MM.1S (cell line): ENCODE data around the gene BCAS4.
A peak's percentile ranks its signal among the peaks of the same experiment; 100 is the strongest.

Source experiments
- DNase-seq: peaks from one replicate; pipeline ENCODE4 v3.0.0-alpha.2; 2015
- H2AFZ ChIP-seq: fragments of 300-600 bp; sonication (generic); 2 replicates; pipeline ENCODE4 v1.6.0; 2016; ENCODE audit warnings: antibody characterized with exemption, low read length
- H3F3A ChIP-seq: fragments of 300-600 bp; sonication (generic); 2 replicates; pipeline ENCODE4 v1.6.1; 2016; ENCODE audit warnings: mild to moderate bottlenecking, antibody characterized with exemption, low read length, moderate library complexity, mixed read lengths; ENCODE audit not compliant: insufficient read depth
- H3K27ac ChIP-seq: fragments of 300-600 bp; sonication (generic); 2 replicates; pipeline ENCODE4 v1.5.1; 2016; ENCODE audit warnings: mild to moderate bottlenecking, low read length
- H3K27me3 ChIP-seq: fragments of 300-600 bp; sonication (generic); replicated peaks from 2 replicates; pipeline ENCODE4 v1.6.0; 2016; ENCODE audit warnings: low read length; ENCODE audit not compliant: insufficient read depth
- H3K36me3 ChIP-seq: fragments of 300-600 bp; sonication (generic); replicated peaks from 2 replicates; pipeline ENCODE4 v1.6.1; 2016; ENCODE audit warnings: mild to moderate bottlenecking, low read length, mixed read lengths; ENCODE audit not compliant: insufficient read depth
- H3K4me1 ChIP-seq: fragments of 300-600 bp; sonication (generic); 2 replicates; pipeline ENCODE4 v1.6.1; 2016; ENCODE audit warnings: low read length, mixed read lengths
- H3K4me2 ChIP-seq: fragments of 300-600 bp; sonication (generic); 2 replicates; pipeline ENCODE4 v1.6.0; 2016; ENCODE audit warnings: low read depth, low read length
- H3K4me3 ChIP-seq: fragments of 300-600 bp; sonication (generic); 2 replicates; pipeline ENCODE4 v1.5.1; 2016; ENCODE audit warnings: low read length, mixed read lengths
- H3K79me2 ChIP-seq: fragments of 300-600 bp; sonication (generic); 2 replicates; pipeline ENCODE4 v1.6.1; 2016; ENCODE audit warnings: mixed run types, low read length, mixed read lengths
- H3K9ac ChIP-seq: fragments of 300-600 bp; sonication (generic); 2 replicates; pipeline ENCODE4 v1.6.1; 2016; ENCODE audit warnings: low read length, mixed read lengths
- H3K9me2 ChIP-seq: fragments of 300-600 bp; sonication (generic); replicated peaks from 2 replicates; pipeline ENCODE4 v1.6.1; 2016; ENCODE audit warnings: mild to moderate bottlenecking, low read length, mixed read lengths; ENCODE audit not compliant: insufficient read depth
- H3K9me3 ChIP-seq: fragments of 300-600 bp; sonication (generic); replicated peaks from 2 replicates; pipeline ENCODE4 v1.6.1; 2016; ENCODE audit warnings: mild to moderate bottlenecking, low read length, mixed read lengths; ENCODE audit not compliant: insufficient read depth
- H4K20me1 ChIP-seq: fragments of 300-600 bp; sonication (generic); 2 replicates; pipeline ENCODE4 v1.6.1; 2016; ENCODE audit warnings: mild to moderate bottlenecking, low read length, moderate library complexity, mixed read lengths; ENCODE audit not compliant: insufficient read depth
- EZH2 ChIP-seq: fragments of 300-600 bp; sonication (generic); optimal IDR thresholded peaks from 2 replicates; pipeline ENCODE3; 2017; ENCODE audit warnings: low read depth, mild to moderate bottlenecking, antibody characterized with exemption, low read length, mixed read lengths
- EZH2phosphoT487 ChIP-seq: fragments of 300-600 bp; sonication (generic); IDR thresholded peaks from 2 replicates; pipeline ENCODE4 v1.6.1; 2018; ENCODE audit warnings: antibody characterized with exemption, low read length
- TF ChIP-seq, protein P1 (sequence below): fragments of 300-600 bp; sonication (generic); IDR thresholded peaks from 2 replicates; pipeline ENCODE4 v1.5.1; 2016; ENCODE audit warnings: antibody characterized with exemption, low read length, mixed read lengths

The BCAS4 gene, protein sequence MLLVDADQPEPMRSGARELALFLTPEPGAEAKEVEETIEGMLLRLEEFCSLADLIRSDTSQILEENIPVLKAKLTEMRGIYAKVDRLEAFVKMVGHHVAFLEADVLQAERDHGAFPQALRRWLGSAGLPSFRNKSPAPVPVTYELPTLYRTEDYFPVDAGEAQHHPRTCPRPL

GRCh38 chr20:50794846-50795634, at the start of gene BCAS4:
Gene BCAS4 (plus strand): TSS chr20:50795061. CDS start chr20:50795084, 23 bp downstream.
- H4K20me1 ChIP-seq, result no peaks in the 10 kb centered on the region
- no peaks in the 10 kb centered on the region for H3K9me2 ChIP-seq
- peak; percentile 85 for DNase-seq
- H2AFZ ChIP-seq, result peak within 1 kb of the TSS; percentile 98
- H3K4me2 ChIP-seq, result peak within 1 kb of the TSS; percentile 88
- TF ChIP-seq, protein P1, sequence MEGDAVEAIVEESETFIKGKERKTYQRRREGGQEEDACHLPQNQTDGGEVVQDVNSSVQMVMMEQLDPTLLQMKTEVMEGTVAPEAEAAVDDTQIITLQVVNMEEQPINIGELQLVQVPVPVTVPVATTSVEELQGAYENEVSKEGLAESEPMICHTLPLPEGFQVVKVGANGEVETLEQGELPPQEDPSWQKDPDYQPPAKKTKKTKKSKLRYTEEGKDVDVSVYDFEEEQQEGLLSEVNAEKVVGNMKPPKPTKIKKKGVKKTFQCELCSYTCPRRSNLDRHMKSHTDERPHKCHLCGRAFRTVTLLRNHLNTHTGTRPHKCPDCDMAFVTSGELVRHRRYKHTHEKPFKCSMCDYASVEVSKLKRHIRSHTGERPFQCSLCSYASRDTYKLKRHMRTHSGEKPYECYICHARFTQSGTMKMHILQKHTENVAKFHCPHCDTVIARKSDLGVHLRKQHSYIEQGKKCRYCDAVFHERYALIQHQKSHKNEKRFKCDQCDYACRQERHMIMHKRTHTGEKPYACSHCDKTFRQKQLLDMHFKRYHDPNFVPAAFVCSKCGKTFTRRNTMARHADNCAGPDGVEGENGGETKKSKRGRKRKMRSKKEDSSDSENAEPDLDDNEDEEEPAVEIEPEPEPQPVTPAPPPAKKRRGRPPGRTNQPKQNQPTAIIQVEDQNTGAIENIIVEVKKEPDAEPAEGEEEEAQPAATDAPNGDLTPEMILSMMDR, result peak; percentile 56
- TF ChIP-seq EZH2 (no peak), EZH2phosphoT487 (no peak)
- H3K9ac ChIP-seq, result peak within 1 kb of the TSS; percentile 50; the same call in 1 of the 2 replicates
- H3K36me3 ChIP-seq, result no peaks in the 10 kb centered on the region
- H3K27ac ChIP-seq, result no peak within 1 kb of the TSS
- H3F3A ChIP-seq, result peaks cover 17% of the 10 kb centered on the region
- no peaks in the 10 kb centered on the region for H3K79me2 ChIP-seq
- no peaks in the 10 kb centered on the region for H3K27me3 ChIP-seq
- peaks cover 9% of the 10 kb centered on the region for H3K4me1 ChIP-seq
- H3K9me3 ChIP-seq, result no peaks in the 10 kb centered on the region
- peak within 1 kb of the TSS; percentile 91 for H3K4me3 ChIP-seq

GRCh38 chr20:50745634-50746137, 49.2 kb upstream of the BCAS4 start:
- Histone ChIP-seq H4K20me1 (no peaks in the 10 kb centered on the region), H3K4me3 (no peak overlapping the region), H3K79me2 (peaks cover 11% of the 10 kb centered on the region; the same call in 1 of the 2 replicates), H3K9ac (no peak overlapping the region), H3K9me3 (no peaks in the 10 kb centered on the region), H3K4me1 (0 out of 2 replicates have a peak, but pooled peaks cover 8% of the 10 kb centered on the region), H3F3A (no peaks in the 10 kb centered on the region), H3K36me3 (no peaks in the 10 kb centered on the region), H3K27me3 (no peaks in the 10 kb centered on the region), H2AFZ (no peak overlapping the region), H3K9me2 (no peaks in the 10 kb centered on the region), H3K27ac (no peak overlapping the region), H3K4me2 (no peak overlapping the region)
- DNase-seq, result no peak
- TF ChIP-seq, protein P1, result no peak

- no peak overlapping the region for H3K4me2 ChIP-seq
- TF ChIP-seq, protein P1, result no peak
- no peak for TF ChIP-seq EZH2phosphoT487
- TF ChIP-seq EZH2, result no peak
- no peak for DNase-seq
These were observed 48.5 kb upstream of the BCAS4 start for GRCh38 chr20:50746138-50746940.

More at GRCh38 chr20:50746138-50746940, 48.5 kb upstream of the BCAS4 start:
- Histone ChIP-seq H3K36me3 (no peaks in the 10 kb centered on the region), H3K4me3 (no peak overlapping the region), H3F3A (no peaks in the 10 kb centered on the region), H3K9me3 (no peaks in the 10 kb centered on the region), H3K4me1 (0 out of 2 replicates have a peak, but pooled peaks cover 8% of the 10 kb centered on the region), H3K79me2 (peaks cover 11% of the 10 kb centered on the region; the same call in 1 of the 2 replicates), H3K9me2 (no peaks in the 10 kb centered on the region), H3K27ac (no peak overlapping the region), H4K20me1 (no peaks in the 10 kb centered on the region), H3K27me3 (no peaks in the 10 kb centered on the region), H2AFZ (no peak overlapping the region), H3K9ac (no peak overlapping the region)
